DOHH2 (cell line): ENCODE data around the gene MT1M.

Experiments
- H3F3A ChIP-seq: fragments of 200-600 bp; sonication (generic), shearing (Covaris generic); 2 replicates; pipeline ENCODE4 v1.6.0; 2016; ENCODE audit warnings: antibody characterized with exemption, mild to moderate bottlenecking; ENCODE audit not compliant: control insufficient read depth, insufficient read depth
- H3K27ac ChIP-seq: fragments of 200-600 bp; sonication (generic); 2 replicates; pipeline ENCODE4 v1.5.1; 2014; ENCODE audit warnings: low read depth, mild to moderate bottlenecking, low read length, moderate library complexity
- H3K27me3 ChIP-seq: fragments of 200-600 bp; sonication (generic); 2 replicates; pipeline ENCODE4 v1.6.1; 2014; ENCODE audit warnings: mild to moderate bottlenecking, low read length, mixed read lengths; ENCODE audit not compliant: control insufficient read depth
- H3K36me3 ChIP-seq: fragments of 200-600 bp; sonication (generic); 2 replicates; pipeline ENCODE4 v1.6.1; 2014; ENCODE audit warnings: mild to moderate bottlenecking, low read length, moderate library complexity, mixed read lengths; ENCODE audit not compliant: control insufficient read depth
- H3K4me1 ChIP-seq: fragments of 200-600 bp; sonication (generic); 2 replicates; pipeline ENCODE4 v1.6.1; 2014; ENCODE audit warnings: mild to moderate bottlenecking, low read length, mixed read lengths; ENCODE audit not compliant: control insufficient read depth
- H3K4me2 ChIP-seq: fragments of 200-600 bp; sonication (generic); 2 replicates; pipeline ENCODE4 v1.6.0; 2014; ENCODE audit warnings: mild to moderate bottlenecking, low read length, moderate library complexity
- H3K4me3 ChIP-seq: fragments of 200-600 bp; sonication (generic); 2 replicates; pipeline ENCODE4 v1.5.1; 2014; ENCODE audit warnings: mild to moderate bottlenecking, low read length, mixed read lengths
- H3K79me2 ChIP-seq: fragments of 200-600 bp; sonication (generic); 2 replicates; pipeline ENCODE4 v1.6.1; 2014; ENCODE audit warnings: mild to moderate bottlenecking, low read length, mixed read lengths; ENCODE audit not compliant: control insufficient read depth
- H3K9me2 ChIP-seq: fragments of 200-600 bp; sonication (generic); replicated peaks from 2 replicates; pipeline ENCODE4 v1.6.1; 2014; ENCODE audit warnings: mild to moderate bottlenecking, low read length, mixed read lengths; ENCODE audit not compliant: control insufficient read depth
- H3K9me3 ChIP-seq: fragments of 200-600 bp; sonication (generic); 2 replicates; pipeline ENCODE4 v1.6.1; 2014; ENCODE audit warnings: antibody characterized with exemption, low read length, mixed read lengths; ENCODE audit not compliant: control insufficient read depth, insufficient read depth
- H4K20me1 ChIP-seq: fragments of 200-600 bp; sonication (generic); 2 replicates; pipeline ENCODE4 v1.6.0; 2014; ENCODE audit warnings: low read depth, mild to moderate bottlenecking, antibody characterized with exemption, low read length, moderate library complexity; ENCODE audit not compliant: control insufficient read depth, insufficient read depth
- EZH2phosphoT487 ChIP-seq: fragments of 200-600 bp; sonication (generic); IDR thresholded peaks from 2 replicates; pipeline ENCODE4 v1.6.1; 2017; ENCODE audit warnings: borderline replicate concordance, mild to moderate bottlenecking, antibody characterized with exemption, low read length, moderate library complexity, mixed read lengths
- TF ChIP-seq, protein P1 (sequence below): fragments of 200-600 bp; sonication (generic); IDR thresholded peaks from one replicate; pipeline ENCODE4 v1.5.1; 2014; ENCODE audit warnings: antibody characterized with exemption, mild to moderate bottlenecking, low read depth, low read length; ENCODE audit not compliant: poor library complexity, severe bottlenecking

Gene MT1M

DNA sequence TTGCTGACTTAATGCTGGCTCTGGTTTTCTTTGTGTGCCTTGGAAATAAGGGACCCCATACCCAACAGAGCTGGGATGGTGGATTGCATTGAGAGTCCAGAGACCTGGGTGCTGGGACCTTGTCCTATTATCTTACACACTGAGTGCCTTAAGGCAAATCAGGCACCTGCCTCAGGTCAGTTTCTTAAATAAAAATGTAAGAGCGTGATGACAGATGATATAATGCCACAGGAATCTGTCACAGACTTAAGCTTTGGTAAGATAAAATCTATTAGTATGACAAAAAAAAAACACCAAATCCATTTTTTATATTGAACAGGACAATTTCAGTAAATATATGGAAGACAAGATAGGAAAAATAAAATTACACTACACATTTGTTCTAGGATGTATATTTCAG is 7.6 kb downstream of the MT1M start:
- Histone ChIP-seq H3K9me2 (no peaks in the 10 kb centered on the region), H3K4me3 (no peak overlapping the region), H3K27me3 (peaks cover 72% of the 10 kb centered on the region), H4K20me1 (no peaks in the 10 kb centered on the region), H3K27ac (no peak overlapping the region), H3F3A (no peaks in the 10 kb centered on the region), H3K4me1 (no peaks in the 10 kb centered on the region), H3K79me2 (no peaks in the 10 kb centered on the region), H3K4me2 (no peak overlapping the region), H3K9me3 (no peaks in the 10 kb centered on the region), H3K36me3 (no peaks in the 10 kb centered on the region)
- TF ChIP-seq, protein P1, sequence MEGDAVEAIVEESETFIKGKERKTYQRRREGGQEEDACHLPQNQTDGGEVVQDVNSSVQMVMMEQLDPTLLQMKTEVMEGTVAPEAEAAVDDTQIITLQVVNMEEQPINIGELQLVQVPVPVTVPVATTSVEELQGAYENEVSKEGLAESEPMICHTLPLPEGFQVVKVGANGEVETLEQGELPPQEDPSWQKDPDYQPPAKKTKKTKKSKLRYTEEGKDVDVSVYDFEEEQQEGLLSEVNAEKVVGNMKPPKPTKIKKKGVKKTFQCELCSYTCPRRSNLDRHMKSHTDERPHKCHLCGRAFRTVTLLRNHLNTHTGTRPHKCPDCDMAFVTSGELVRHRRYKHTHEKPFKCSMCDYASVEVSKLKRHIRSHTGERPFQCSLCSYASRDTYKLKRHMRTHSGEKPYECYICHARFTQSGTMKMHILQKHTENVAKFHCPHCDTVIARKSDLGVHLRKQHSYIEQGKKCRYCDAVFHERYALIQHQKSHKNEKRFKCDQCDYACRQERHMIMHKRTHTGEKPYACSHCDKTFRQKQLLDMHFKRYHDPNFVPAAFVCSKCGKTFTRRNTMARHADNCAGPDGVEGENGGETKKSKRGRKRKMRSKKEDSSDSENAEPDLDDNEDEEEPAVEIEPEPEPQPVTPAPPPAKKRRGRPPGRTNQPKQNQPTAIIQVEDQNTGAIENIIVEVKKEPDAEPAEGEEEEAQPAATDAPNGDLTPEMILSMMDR, result no peak
- no peak for TF ChIP-seq EZH2phosphoT487

DNA sequence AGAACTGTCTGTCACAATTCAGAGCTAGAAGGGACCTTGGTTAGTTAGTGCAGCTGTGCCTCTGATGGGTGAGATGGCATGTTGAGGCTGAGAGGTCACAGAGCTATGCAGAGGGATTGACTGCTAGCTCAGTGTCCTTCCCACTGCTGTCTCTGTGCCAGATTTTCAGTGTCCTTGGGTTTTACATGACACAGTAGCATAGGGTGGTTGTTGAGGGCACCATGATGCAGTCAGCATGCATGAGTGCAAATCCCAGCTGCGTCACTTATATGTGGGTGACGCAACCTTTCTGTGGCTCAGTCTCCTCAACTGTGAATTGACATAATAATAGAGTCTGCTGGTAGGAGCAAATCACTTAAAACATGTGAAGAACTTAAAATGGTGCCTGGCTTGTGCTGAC is 8.7 kb downstream of the MT1M start:
- no peak overlapping the region for H3K4me3 ChIP-seq
- no peak overlapping the region for H3K4me2 ChIP-seq
- no peaks in the 10 kb centered on the region for H3K36me3 ChIP-seq
- no peak for TF ChIP-seq EZH2phosphoT487
- TF ChIP-seq, protein P1, result no peak
- H3K4me1 ChIP-seq, result no peaks in the 10 kb centered on the region
- peaks cover 73% of the 10 kb centered on the region for H3K27me3 ChIP-seq
- no peak overlapping the region for H3K27ac ChIP-seq
- H3K9me3 ChIP-seq, result no peaks in the 10 kb centered on the region
- no peaks in the 10 kb centered on the region for H3F3A ChIP-seq
- no peaks in the 10 kb centered on the region for H3K79me2 ChIP-seq
- H3K9me2 ChIP-seq, result no peaks in the 10 kb centered on the region
- no peaks in the 10 kb centered on the region for H4K20me1 ChIP-seq

DNA sequence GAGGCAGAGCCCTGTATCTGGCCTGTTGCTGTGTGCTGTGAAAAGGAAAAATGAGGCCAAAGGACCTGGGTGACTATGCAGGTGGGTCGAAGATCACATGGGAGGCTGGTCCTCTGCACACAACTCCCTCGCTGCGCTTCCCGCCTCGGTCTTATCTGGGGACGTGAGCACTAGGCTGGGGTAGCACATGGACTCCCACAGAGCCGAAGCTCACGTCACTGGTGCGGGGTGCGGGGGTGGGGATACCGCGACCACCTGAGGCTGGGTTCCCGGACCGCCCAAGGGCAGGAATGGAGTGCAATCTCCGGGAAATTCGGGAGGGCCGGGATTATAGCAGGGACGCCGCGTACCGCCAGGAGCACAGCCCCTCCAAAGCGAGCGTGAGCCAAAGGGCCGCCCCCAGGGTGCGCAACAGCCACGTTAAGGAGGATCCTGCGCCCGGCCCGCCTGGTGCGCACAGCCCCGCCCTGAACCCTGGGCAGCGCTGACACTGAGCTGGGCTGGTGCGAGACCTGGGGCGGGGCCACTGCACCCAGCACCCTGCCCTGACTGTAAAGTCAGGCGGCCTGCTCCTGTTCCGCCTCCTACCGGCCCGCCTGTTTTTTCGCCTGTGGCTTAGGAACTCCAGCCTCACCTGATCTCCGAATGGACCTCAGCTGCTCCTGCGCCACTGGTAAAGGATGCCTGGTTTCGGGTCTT is 10.8 kb downstream of the MT1M start:
- H3K4me3 ChIP-seq, result no peak overlapping the region
- peaks cover 80% of the 10 kb centered on the region for H3K27me3 ChIP-seq
- H3K27ac ChIP-seq, result no peak overlapping the region

More for the DNA sequence above, 10.8 kb downstream of the MT1M start:
- H3F3A ChIP-seq, result no peaks in the 10 kb centered on the region
- TF ChIP-seq, protein P1, result peak; percentile 17
- TF ChIP-seq EZH2phosphoT487, result no peak
- H3K36me3 ChIP-seq, result no peaks in the 10 kb centered on the region
- no peaks in the 10 kb centered on the region for H4K20me1 ChIP-seq
- no peak overlapping the region for H3K4me2 ChIP-seq
- no peaks in the 10 kb centered on the region for H3K4me1 ChIP-seq
- H3K9me2 ChIP-seq, result no peaks in the 10 kb centered on the region
- H3K79me2 ChIP-seq, result no peaks in the 10 kb centered on the region
- no peaks in the 10 kb centered on the region for H3K9me3 ChIP-seq
